Heart right ventricle (tissue), 16 donors: ENCODE data around the gene TET2. TPM values are rescaled to one million over a fixed set of nuclear protein-coding genes. Genes with fewer than 3 reads are reported as not detected.
A peak's percentile ranks its signal among the peaks of the same experiment; 100 is the strongest.

ENCODE experiments used
- ATAC-seq, 8 donors: fragments of 200-7000 bp; cut with Tn5 transposase; one replicate each; pipeline ENCODE4 v1.9.1; 2020; ENCODE audit warnings: mild to moderate bottlenecking in 8 of 8, moderate library complexity in 8 of 8, moderate number of reproducible peaks in 1 of 8
- DNase-seq, 2 donors: peaks; one replicate each; pipeline ENCODE4 v3.0.0-alpha.2; 2020
- H3K27ac ChIP-seq, 10 donors: fragments of 200-600 bp; sonication (generic) in 2 of 10; one replicate each; pipeline versions ENCODE4 v1.5.0 to v1.8.0; 2020 to 2022; ENCODE audit warnings: mild to moderate bottlenecking in 3 of 10
- H3K27me3 ChIP-seq, 7 donors: fragments of 200-600 bp; one replicate each; pipeline ENCODE4 v1.8.0; 2021 to 2022; ENCODE audit warnings: mild to moderate bottlenecking in 2 of 7
- H3K36me3 ChIP-seq, 9 donors: fragments of 200-600 bp; sonication (generic) in 1 of 9; one replicate each; pipeline versions ENCODE4 v1.5.0 to v1.8.0; 2020 to 2022; ENCODE audit warnings: mild to moderate bottlenecking in 2 of 9
- H3K4me1 ChIP-seq, 9 donors: fragments of 200-600 bp; sonication (generic) in 1 of 9; one replicate each; pipeline versions ENCODE4 v1.5.0 to v1.8.0; 2020 to 2022; ENCODE audit warnings: mild to moderate bottlenecking in 4 of 9
- H3K4me3 ChIP-seq, 10 donors: fragments of 200-600 bp; sonication (generic) in 2 of 10; one replicate each; pipeline versions ENCODE4 v1.5.0 to v1.8.0; 2020 to 2022; ENCODE audit warnings: mild to moderate bottlenecking in 7 of 10, moderate library complexity in 2 of 10
- H3K9me3 ChIP-seq, 11 donors: fragments of 200-600 bp in 10 of 11; sonication (generic) in 2 of 11; one replicate each; pipeline versions ENCODE4 v1.5.0 to v1.8.0; 2013 to 2022; ENCODE audit warnings: mild to moderate bottlenecking in 2 of 11, control low read depth in 1 of 11, moderate library complexity in 1 of 11
- CTCF ChIP-seq, 9 donors: fragments of 200-600 bp; sonication (generic) in 2 of 9; IDR thresholded peaks; one replicate each; pipeline versions ENCODE4 v1.5.0 to v1.8.0; 2021 to 2022; ENCODE audit warnings: antibody characterized with exemption in 9 of 9, mild to moderate bottlenecking in 5 of 9, moderate library complexity in 1 of 9
- WGBS, 2 donors: extraction: QIAGEN DNeasy Blood & Tissue Kit; methylation state at CpG; one replicate each; pipeline ENCODE4 v1.1.7; 2013; ENCODE audit warnings: inconsistent platforms in 1 of 2; 5-methylcytosine and 5-hydroxymethylcytosine counted together
- intact Hi-C, 10 donors: fragments of 100-400 bp; cut with DNase I; formaldehyde crosslinking; loops; one replicate each; pipeline versions ENCODE4 v1.11.1 to v1.14.2; 2022
- polyA plus RNA-seq, 2 donors: library from polyadenylated mRNA; stranded (reverse); fragments of 200-250 nt; gene quantifications; one replicate each; pipeline ENCODE4 v1.2.3, GENCODE V29; 2013
- total RNA-seq, 10 donors: library from RNA; stranded (reverse); fragmentation: NEBNext Ultra II Directional in 3 of 10; extraction: Animal tissue kit (Norgen Biotek cat#: 25700) in 3 of 10; gene quantifications; one replicate each; pipeline versions ENCODE4 v1.2.1 to v1.2.4, GENCODE V29; 2021 to 2023
- donor health status: Arrhythmogenic right ventricular cardiomyopathy.
- donor health status: ischemic (EF 13 %, LVEDD 7.1; RV severe dilation, severe dysfunction).
- donor health status: healthy with polysubstance abuse.
- donor health status: DM: no; HTN: yes; CAD: no.
- donor health status: DM: no; HTN: no; CAD: no.
- donor health status: ischemic (EF 25% LVEDD 6.9; RV normal size, moderate dysfunction).
- donor health status: ischemic (EF 25% LVEDD 5.7; RV mildly dilated, moderate dysfunction).
- donor health status: healthy.
- donor health status: DM: yes; HTN: yes; CAD: no.
- donor health status: Ischemic cardiomyopathy.
- donor health status: ischemic (EF 35%, LVEDD 5.7; RV mildly dilated, moderate dysfunction).
- donor health status: nonischemic (EF 11% LVEDD 7.7; RV severe dilation, severe dysfunction).
- donor health status: DM: yes; HTN: yes; CAD: no.
- donor health status: PGD.
- donor health status: ischemic (EF 29% LVEDD 5.4; RV normal size, mild dysfunction).
- donor health status: nonischemic (EF 23%, LVEDD 6.1; RV moderate dilation, normal function).

TET2 gene
- total and polyA plus RNA-seq, 12 donors = 1.4 to 20.6 (median 16.8) TPM

- peak overlapping the region in 1 of 10 donors; percentile 11 for H3K27ac ChIP-seq
- DNase-seq = peak in 1 of 2 donors; percentile 10
- WGBS, 2 donors = 35 to 45% methylated on average over 2 of the region's 2 CpGs
These were observed 40.1 kb downstream of the TET2 start for GRCh38 chr4:105186701-105187161.

GRCh38 chr4:105189855-105190650 lies 43.4 kb downstream of the TET2 start:
- no peak overlapping the region for H3K4me3 ChIP-seq
- no peak for DNase-seq
- peaks cover 0 to 17% (median 0%) of the 10 kb centered on the region in 9 donors for H3K36me3 ChIP-seq
- H3K27me3 ChIP-seq = no peaks in the 10 kb centered on the region
- 58 to 65% methylated on average over 2 of the region's 2 CpGs for WGBS, 2 donors
- H3K9me3 ChIP-seq = no peaks in the 10 kb centered on the region
- intact Hi-C loops = loop anchor here in 5 of 10 donors (5.0 kb wide), 1 partner anchor 43 kb away; the partner anchor contains the start of gene TET2 (in 5 of the 5)
- no peak for TF ChIP-seq CTCF (IDR thresholded peaks at IDR 0.05)
- no peak overlapping the region for H3K27ac ChIP-seq
- ATAC-seq = no peak
- peaks cover 0 to 72% (median 62%) of the 10 kb centered on the region in 9 donors for H3K4me1 ChIP-seq

More at GRCh38 chr4:105186701-105187161, 40.1 kb downstream of the TET2 start:
- Histone ChIP-seq H3K9me3 (no peaks in the 10 kb centered on the region), H3K4me3 (no peak overlapping the region), H3K27me3 (no peaks in the 10 kb centered on the region), H3K4me1 (peaks cover 0 to 58% (median 44%) of the 10 kb centered on the region in 9 donors), H3K36me3 (peaks cover 0 to 11% (median 0%) of the 10 kb centered on the region in 9 donors)
- TF ChIP-seq CTCF (IDR thresholded peaks at IDR 0.05) = no peak
- ATAC-seq = peak in 7 of 8 donors; percentile 56 to 87 (median 82)
- intact Hi-C loops = no loop called here

GRCh38 chr4:105191621-105192210 lies 45.0 kb downstream of the TET2 start:
- ATAC-seq (peak in 7 of 8 donors; percentile 34 to 75 (median 55)), DNase-seq (no peak)
- Histone ChIP-seq H3K27ac (peak overlapping the region in 8 of 10 donors; percentile 16 to 65 (median 44)), H3K27me3 (no peaks in the 10 kb centered on the region), H3K36me3 (peaks cover 0 to 27% (median 0%) of the 10 kb centered on the region in 9 donors), H3K4me1 (peaks cover 0 to 67% (median 57%) of the 10 kb centered on the region in 9 donors), H3K4me3 (peak overlapping the region in 1 of 10 donors; percentile 5), H3K9me3 (no peaks in the 10 kb centered on the region)
- no peak for TF ChIP-seq CTCF (IDR thresholded peaks at IDR 0.05)
- intact Hi-C loops = loop anchor here in 5 of 10 donors (5.0 kb wide), 1 partner anchor 44 kb away; the partner anchor contains the start of gene TET2 (in 5 of the 5)
- 18 to 22% methylated on average over 3 of the region's 3 CpGs for WGBS, 2 donors

GRCh38 chr4:105192474-105192873 lies 45.8 kb downstream of the TET2 start:
- ATAC-seq = no peak
- peaks cover 2 to 70% (median 58%) of the 10 kb centered on the region in 9 donors for H3K4me1 ChIP-seq
- TF ChIP-seq CTCF (IDR thresholded peaks at IDR 0.05) = no peak
- DNase-seq = no peak
- no peaks in the 10 kb centered on the region for H3K27me3 ChIP-seq
- peak overlapping the region in 1 of 10 donors; percentile 5 for H3K4me3 ChIP-seq
- intact Hi-C loops = loop anchor here in 5 of 10 donors (5.0 kb wide), 1 partner anchor 45 kb away; the partner anchor contains the start of gene TET2 (in 5 of the 5)
- peaks cover 0 to 27% (median 0%) of the 10 kb centered on the region in 9 donors for H3K36me3 ChIP-seq
- H3K9me3 ChIP-seq = no peaks in the 10 kb centered on the region
- peak overlapping the region in 3 of 10 donors; percentile 47 to 65 (median 63) for H3K27ac ChIP-seq
